ENCODE data around the gene SPATA17.

GRCh38 chr1:217896490-217896889 is 265.3 kb downstream of the SPATA17 start:
- TF ChIP-seq EZH2 (IDR thresholded peaks at IDR 0.05; ENCODE audit: low read depth, low read length, severe bottlenecking) = no peak
- TF ChIP-seq KDM1A (IDR thresholded peaks at IDR 0.05; ENCODE audit: borderline replicate concordance, low read length) = no peak
- no peak for TF ChIP-seq CTCF (IDR thresholded peaks at IDR 0.05; ENCODE audit: control extremely low read depth in 1 of 3, insufficient read depth in 1 of 3, low read depth in 1 of 3, low read length in 3 of 3)
- TF ChIP-seq TCF12 (IDR thresholded peaks at IDR 0.05; ENCODE audit: low read depth, low read length) = no peak
- no peak for TF ChIP-seq POLR2A (IDR thresholded peaks at IDR 0.05; ENCODE audit: control extremely low read depth in 1 of 2, low read depth in 2 of 2, low read length in 2 of 2)
- TF ChIP-seq FOSL1 (IDR thresholded peaks at IDR 0.05; ENCODE audit: insufficient read depth, low read depth, low read length) = no peak
- TF ChIP-seq CEBPB (IDR thresholded peaks at IDR 0.05; ENCODE audit: low read depth, low read length) = no peak
- no peak for TF ChIP-seq CHD2 (IDR thresholded peaks at IDR 0.05; ENCODE audit: low read length)
- TF ChIP-seq, protein P1, sequence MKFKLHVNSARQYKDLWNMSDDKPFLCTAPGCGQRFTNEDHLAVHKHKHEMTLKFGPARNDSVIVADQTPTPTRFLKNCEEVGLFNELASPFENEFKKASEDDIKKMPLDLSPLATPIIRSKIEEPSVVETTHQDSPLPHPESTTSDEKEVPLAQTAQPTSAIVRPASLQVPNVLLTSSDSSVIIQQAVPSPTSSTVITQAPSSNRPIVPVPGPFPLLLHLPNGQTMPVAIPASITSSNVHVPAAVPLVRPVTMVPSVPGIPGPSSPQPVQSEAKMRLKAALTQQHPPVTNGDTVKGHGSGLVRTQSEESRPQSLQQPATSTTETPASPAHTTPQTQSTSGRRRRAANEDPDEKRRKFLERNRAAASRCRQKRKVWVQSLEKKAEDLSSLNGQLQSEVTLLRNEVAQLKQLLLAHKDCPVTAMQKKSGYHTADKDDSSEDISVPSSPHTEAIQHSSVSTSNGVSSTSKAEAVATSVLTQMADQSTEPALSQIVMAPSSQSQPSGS (IDR thresholded peaks at IDR 0.05; ENCODE audit: low read length) = no peak

All from H1 (cell line).